ENCODE results near the gene PLCG2.
"Not testable (repeated sequence)": the region's sequence is repeated elsewhere in the genome, so short reads cannot be mapped to it uniquely, and the experiment has no call there.

Gene PLCG2

DNA sequence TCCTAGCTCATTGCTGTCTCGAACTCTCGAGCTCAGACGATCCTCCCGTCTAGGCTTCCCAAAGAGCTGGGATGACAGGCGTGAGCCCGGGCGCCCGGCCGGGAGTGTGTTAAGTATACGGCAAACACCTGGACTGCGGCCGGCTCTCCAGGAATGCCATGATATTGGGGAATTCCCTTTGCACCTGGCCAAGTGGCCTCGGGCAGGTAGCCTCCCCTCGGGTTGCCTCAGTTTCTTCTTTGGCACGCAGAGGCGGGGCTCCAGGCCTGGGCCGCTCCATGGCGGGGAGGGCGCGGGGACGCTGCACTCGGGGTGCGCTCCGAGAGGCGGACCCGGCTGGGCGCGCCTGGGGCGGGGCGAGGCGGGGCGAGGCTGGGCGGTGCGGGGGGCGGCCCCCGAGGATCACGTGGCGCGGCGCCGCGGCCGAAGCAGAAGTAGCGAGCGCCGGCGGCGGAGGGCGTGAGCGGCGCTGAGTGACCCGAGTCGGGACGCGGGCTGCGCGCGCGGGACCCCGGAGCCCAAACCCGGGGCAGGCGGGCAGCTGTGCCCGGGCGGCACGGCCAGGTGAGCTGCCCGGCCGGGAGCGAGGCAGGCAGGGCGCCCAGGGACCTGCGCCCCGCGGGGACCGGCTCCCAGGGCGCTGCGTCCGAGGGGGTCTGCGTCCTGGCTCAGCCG is at the start of gene PLCG2:
Gene PLCG2, plus strand, starts transcription at position 431 of the 675 bp plus-strand sequence. CDS start 6,699 bp downstream, outside the sequence.
- DNase-seq = peak; percentile 25

DNA sequence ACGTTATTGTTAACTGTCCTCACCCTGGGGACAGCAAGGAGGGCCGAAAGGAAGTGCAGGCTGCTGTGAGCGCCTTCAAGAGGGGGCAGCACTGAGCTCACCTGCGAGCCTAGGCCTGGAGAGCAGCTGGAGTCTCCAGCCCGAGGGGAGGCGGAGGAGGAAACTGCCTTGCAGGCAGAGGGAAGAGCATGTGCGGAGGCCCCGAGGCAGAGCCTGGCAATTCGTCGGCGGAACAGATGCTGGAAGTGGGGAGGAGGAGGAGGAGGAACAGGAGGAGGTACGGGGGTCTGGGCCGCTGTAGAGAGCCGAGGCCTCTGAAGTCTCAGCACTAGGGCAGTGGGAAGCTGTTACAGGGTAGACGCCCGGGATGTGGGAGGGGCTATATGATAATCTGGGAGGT is 49.6 kb upstream of the PLCG2 start:
- DNase-seq = no peak

DNA sequence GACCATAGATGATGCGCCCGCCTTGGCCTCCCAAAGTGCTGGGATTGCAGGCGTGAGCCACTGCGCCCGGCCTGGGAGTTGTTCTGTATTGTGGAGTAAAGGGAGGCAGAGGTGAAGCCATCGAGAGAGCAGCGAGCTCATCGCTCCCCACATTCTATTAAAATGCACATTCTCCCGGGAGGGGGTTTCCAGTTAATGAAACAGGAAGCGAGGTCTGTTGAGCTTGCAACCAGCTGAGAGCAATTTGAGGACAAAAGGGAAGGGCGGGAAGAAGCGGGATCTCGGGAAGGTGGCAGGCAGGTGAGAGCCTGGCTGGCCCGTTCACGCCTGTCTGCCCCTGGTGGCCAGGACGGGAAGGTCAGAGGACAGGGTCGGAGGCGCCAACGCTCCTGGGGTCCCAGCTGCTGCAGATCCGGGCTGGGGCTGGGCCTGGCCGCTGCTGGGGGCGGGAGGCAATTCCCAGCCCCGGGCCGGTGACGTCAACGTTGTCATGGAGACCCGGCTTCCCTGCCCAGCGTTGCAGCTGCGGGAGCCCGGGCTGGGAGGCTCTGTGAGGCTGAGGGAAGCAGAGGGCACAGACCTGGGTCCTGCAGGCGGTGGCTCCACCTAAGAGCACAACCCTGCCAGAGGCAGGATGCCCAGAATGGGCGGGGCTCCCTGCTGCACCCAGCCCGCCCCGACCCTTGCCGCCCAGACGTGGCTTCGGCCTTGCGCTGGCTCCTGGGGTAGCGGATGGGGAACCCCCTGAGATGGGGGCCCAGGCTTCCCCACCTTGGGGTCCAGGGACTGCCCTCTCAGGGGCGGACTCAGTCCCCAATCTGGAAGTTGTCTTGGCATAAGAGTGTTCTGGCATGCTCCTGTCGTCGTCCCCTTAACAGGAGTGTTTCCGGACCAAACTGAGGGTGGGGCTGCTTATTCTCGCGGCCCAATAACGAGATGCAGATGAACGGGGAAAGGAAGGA is 48.7 kb upstream of the PLCG2 start:
- DNase-seq = peak; percentile 41

DNA sequence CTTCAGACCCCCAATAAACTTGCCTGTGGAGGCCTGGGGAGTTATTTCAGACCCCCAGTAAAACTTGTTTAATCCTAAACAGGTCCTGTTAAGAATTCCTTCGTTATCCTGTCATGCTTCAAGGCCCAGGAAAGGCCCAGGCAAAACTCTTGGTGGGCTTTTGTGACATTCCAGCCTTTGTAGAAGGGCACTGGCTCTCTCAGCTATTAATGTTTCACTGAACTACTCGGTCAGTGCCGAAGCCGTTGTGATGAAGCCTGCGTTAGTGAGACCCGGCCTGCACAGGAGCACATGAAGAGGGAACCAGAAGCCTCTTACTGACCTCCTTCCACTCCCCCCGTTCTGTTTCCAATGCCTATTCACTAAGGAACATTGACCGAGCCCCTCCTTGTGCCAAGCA is 47.4 kb upstream of the PLCG2 start:
- no peak for DNase-seq

DNA sequence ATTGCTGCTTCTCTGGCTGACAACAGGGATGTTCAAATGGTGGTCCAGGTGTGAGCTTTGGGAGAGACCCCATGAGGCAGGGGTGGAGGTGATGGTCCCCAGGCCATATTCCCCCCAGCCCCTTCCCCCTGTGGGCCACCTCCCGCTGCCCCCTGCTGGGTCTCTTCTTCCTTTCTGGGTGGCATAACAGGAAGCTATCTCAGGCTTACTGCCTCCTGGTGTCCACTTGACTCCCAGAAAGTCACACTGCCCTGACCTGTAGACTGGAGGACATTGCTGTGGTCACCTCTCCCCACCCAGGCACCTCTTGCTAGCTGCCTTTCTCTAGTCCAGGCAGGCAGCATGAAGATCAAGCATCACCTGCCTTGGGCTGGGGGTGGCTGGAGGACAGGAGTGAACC is 46.4 kb upstream of the PLCG2 start:
- no peak for DNase-seq

DNA sequence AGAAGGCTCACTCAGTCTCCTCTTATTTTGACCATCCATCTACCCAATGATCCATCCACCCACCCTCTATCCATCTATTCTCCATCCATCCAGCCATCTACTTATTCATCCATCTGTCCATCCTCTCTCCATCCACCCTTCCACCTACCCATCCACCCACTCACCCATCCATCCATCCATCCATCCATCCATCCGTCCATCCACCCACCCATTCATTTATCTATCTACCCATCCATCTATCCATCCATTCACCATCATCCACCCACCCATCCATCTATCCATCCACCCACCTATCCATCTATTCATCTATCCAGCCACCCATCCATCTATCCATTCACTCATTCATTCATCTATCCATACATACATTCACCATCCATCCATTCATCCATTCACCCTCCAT is 45.8 kb upstream of the PLCG2 start:
- no peak for DNase-seq

DNA sequence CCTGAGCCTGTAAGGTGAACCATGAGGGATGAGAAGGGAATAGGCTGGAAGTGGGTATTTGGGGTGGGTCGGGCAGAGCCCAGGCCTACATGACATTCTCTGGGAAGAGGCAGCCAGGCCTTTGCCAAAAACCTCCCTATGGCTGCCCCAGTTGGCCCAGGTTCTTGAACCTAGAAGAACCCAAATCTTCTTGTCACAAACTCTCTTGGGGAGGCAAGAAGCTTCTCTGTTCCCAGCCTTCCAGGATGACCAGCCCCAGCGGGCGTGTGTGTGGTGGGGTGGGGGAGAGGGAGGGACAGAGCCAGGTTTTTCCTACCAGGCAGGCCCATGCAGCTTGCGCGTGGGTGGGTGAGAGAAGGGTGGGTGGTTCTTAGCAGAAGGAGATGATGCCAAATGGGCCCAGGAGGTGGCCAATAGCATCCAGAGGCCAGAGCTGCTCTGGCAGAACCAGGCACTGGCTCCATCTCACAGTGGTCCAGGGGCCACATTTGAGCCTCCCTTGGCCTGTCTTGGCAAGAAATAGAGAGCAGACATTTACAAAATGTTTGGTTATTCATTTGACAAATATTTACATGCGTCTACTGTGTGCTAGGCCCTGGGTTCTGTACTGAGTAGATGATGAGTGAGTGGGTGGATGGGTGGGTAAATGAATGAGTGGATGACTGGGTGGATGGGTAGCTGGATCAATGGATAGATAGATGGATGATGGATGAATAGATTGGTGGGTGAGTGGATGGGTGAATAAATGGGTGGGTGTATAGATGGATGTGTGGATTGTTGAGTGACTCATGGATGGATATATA is 44.3 kb upstream of the PLCG2 start:
- DNase-seq = no peak

DNA sequence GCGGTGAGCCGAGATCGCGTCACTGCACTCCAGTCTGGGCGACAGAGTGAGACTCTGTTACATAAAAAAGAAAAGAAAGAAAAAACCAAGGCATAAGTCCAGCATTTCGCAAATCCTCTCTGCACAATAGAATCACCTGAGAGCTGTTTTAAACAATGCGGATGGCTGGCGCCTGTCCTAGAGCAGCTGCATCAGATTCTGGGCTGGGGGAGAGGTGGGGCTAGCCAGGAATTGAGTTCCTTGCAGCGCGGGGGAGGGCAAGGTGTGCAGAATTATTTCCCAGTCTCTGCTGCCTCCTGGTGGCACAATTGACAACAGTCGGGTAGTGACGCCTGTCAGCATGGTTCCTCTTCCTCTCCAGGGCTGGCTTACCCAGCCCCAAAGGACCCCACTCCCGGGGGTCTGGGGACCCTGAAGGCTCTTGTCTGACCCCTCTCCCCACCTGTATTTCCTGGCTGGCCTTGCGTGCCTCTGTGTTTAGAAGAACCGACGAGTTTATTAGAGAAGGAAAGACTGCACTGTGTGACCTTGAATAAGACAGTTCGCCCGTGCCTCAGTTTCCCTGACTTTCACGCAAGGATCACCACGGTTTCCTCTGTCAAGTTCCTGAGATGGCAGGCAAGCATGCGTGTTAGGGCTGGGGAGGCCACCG is 41.1 kb upstream of the PLCG2 start:
- DNase-seq = peak; percentile 19

DNA sequence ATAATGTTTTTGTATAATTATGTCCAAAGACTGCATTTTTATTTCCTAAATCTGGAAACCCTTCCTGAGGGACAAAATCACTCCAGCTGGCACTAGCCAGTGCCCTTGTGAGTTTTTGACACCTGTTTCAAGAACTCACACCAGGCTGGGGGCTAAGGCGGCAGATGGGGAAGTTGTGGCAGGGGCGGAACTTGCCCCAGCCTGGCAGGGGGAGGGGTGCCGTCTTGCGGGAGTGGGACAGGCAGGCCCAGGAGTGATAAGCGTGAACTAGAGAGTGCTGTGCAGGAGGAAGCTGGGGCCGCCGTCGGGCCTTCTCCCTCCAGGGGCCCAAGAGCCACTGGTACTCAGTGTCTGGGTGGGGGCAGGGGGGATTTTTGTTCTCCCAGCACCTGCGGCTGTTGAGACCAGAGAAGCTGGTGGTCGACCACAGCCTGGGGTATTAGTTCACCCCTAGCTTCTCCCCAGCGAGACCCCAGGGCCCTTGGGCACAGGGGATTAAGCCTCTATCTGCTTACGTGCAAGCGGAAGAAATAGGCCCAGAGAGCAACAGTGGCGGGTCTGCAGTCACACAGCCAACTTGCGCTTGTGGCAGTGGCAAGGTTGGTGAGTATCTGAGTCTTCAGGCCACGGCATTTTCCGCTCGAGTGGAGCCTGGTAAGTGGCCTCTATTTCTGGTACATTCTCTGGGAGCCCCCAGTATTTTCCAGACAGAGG is 40.2 kb upstream of the PLCG2 start:
- DNase-seq = no peak

DNA sequence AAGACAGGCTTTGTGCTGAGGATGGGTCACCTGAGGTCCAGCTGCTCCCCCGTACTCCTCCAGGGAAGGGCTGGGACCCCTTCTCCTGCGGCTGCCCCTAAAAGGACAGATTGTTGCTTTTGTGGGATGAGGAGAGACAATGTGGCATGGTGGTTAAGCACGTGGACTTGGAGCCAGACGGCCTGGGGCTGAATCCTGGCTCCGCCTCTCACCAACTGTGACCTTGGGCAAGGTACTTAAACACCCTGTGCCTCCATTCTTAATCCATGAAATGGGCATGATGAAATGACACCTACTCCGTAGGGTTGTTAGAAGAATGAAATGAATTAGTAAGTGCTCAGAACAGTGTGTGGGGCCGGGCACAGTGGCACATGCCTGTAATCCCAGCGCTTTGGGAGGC is 39.6 kb upstream of the PLCG2 start:
- DNase-seq = no peak

DNA sequence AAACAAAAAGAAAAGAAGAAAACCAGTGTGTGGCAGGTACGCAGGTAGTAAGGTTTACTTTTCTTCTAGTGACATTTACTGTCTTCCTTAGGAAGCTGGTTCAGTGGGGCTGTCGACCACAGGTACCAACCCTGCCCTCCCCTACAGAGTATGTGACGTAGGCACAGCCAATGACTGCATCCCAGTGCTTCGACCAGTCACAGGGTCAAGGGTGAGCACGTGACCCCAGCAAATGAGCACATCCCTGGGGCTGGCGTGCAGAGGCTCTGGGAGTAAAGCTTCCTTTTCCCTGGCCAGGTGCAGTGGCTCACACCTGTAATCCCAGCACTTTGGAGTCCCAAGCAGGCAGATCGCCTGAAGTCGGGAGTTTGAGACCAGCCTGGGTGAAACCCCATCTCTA is 38.9 kb upstream of the PLCG2 start:
- DNase-seq = no peak

DNA sequence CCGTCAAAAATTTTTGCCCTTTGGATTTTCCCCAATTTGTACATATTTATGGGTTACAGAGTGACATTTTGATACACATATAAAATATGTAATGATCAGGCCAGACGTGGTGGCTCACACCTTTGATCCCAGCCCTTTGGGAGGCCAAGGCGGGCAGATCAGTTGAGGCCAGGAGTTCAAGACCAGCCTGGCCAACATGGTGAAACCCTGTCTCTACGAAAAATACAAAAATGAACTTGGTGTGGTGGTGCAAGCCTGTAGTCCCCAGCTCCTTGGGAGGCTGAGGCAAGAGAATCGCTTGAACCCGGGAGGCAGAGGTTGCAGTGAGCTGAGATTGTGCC is 37.7 kb upstream of the PLCG2 start:
- DNase-seq = not testable (repeated sequence)

DNA sequence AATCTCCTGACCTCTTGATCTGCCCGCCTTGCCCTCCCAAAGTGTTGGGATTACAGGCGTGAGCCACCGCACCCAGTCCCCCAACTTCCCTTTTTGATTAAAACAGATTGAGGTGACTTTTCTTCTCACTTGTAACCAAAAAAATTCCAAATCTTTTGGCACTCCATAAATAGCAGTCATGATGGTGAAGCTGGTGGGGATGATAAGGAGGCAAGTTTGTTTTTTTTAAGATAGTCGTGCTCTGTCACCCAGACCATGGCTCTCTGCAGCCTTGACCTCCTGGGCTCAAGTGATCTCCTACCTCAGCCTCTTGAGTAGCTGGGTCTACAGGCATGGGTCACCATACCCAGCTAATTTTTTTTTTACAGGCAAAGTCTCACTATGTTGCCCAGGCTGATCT is 34.7 kb upstream of the PLCG2 start:
- no peak for DNase-seq

DNA sequence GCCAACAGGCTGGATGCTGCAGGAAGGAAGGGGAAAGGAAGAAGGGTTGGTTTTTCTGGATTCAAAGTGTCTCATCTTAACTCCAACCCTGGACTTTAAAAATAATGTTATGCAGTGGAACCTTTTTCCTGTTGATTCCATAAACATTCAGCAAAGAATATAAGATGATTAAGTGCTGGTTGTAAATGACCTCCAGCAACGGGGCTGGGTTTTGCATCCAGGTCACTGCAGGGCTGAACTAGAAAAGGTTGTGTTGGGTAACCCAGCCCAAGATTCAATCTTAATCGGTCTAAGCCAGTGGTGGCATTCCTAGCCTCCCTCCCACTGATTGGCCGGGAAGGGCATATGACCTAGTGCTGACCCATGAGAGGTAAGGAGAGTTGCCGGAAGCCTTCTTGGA is 34.2 kb upstream of the PLCG2 start:
- no peak for DNase-seq

DNA sequence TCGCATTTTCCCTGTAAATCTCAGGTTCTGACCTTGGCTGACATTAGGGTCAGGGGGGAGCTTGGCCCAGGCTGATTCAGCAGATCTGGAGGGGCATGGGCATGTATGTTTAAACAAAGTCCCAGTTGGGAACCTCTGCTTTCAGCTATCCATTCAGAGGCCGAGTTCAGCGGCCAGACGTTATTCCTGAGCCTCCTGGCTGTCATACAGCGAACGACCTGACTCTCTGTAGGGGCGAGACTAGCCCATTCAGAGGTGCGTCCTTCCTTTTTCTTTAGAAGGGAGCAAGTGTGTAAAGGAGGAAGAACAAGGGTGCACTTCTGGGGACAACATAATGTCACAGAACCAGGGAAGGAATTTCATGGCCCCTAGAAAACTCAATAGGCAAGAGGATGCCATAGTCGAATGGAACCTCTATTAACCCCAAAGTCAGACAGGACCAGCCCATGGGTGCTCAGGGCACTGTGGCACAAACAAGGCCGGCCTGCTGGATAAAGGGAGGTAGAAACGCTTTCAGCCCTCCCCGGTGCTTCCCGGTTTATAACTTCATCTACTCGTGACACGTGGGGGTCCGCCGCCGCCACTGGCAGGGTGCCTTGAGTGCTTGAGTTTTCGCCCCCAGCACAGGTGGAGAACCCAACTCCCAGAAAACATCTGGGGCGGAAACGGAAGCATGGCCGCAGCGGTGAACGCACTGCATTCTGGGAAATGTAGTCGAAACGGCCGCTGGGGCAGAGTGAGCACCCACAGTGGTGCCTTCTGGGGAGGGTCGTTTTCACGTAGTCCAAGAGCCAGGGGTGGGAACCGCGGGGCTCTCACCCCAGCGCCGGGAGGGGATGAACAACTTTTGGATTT is 33.2 kb upstream of the PLCG2 start:
- peak; percentile 42 for DNase-seq

DNA sequence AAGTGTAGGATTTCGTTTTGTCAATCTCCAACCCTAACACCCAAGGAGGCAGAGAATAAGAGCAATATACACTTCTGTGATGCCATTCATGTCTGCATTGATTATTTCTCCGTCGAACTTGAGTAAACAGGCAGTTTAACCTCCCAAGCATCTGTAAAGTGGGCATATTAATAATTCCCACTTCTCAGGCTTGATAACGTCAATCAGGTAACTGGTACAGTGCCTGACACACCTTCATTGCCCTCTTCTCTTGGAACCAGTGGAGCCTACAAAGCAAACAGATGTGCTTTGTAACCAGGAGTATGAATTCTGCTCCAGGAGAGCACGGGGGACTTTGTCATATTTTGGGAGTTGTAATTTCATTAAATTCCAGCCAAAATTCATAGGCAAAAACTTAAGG is 32.5 kb upstream of the PLCG2 start:
- DNase-seq = no peak

DNA sequence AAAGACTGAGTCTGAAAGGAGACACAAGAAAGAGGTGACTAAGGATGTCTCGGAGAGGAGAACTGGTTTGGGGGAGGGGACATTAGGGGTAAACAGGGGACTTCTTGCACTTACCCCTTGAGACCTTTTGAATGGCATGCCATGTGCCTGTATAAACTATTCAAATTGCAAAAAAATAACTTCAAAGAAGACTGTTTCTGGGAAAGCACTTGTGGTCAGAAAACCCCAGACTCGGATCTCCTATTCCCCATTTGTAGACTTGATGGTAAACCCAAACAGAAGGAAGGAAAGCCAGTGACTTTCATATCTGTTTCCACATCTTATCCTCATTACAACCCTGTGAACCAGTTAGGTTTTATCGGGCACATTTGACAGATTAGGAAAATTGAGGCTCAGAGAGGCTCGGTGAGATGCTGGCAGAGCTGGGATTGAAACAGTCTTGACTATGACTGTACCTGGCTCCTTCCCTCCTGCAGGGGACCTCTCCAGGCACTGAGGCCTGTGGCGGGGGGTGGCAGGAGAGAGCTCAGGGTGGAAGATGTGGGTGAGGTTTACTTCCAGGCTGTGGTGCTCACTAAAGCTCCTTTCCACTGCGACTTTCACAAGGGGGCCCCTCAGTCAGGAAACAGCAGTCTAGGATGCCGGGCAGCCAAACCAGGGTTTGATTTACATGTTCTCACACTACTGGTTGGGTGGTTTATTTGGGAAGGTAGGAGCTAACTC is 30.5 kb upstream of the PLCG2 start:
- DNase-seq = no peak

DNA sequence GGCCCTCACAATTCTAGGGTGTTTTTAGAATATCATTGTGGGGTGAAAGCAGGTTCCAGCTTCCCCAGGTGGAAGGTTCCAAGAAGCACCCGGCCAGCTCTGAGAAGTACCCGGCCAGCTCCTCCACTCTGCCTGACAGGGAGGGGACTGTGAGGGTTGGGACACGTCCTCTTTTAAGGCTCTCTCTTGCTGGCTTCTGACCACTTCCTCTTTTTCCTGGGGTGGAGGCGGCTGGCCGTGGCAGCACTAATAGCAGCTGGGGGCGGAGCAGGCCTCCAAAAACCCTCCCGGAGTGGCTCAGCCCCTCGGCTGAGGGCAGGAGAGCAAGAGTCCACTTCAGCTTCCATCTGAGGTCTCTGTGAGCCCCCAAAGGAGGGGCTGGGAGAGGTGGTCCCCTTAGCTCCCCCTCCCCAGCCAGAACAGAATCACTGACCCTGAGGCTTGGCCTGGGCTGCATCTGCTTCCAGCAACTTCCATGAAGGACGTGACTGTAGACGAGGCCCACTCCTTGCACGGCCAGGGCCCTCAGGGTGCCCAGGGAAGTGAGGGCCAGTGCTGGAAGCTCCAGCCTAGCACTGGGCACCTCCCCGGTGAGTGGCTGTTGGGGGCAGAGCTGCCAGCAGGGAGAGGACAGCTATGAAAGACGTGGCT is 26.7 kb upstream of the PLCG2 start:
- DNase-seq = no peak

DNA sequence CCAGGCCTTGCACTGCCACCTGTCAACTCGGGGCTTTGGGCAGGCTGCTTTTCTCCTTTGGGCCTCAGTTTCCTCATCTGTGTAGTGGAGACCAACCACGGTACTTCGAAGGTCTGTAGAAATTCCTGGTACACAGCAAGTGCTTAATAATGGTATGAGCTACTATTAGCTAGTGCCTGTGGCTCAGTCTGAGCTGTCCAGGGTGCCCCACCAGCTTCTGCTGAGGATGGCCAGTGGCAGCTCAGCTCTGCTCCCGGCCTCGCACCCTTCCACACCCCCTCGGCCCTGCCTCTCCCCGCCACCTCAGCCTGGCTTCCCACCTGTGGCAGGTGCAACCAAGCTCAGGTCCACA is 26.2 kb upstream of the PLCG2 start:
- DNase-seq = no peak

DNA sequence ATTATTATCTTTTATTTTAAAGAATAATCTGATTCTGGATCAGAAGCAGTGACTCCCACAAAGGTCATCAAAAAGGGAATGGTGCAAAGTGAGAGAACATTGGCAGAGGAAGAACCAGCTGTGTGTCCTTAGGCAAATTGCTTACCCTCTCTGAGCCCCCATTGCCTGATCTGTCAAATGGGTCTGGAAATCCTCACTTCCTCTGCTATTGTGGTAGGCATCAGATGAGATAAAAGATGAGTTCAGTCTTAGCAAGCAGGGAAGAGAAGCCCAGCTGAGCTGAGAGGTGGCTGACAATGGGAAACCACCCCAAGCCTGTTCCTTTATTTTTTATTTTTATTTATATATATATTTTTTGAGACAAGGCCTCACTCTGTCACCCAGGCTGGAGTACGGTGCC is 24.2 kb upstream of the PLCG2 start:
- DNase-seq = no peak
